K562 treated with DMSO at 1 percent for 48 hours (cell line): ENCODE data around the gene SHISAL2B. TPM values are rescaled to one million over a fixed set of nuclear protein-coding genes. Genes with fewer than 3 reads are reported as not detected.

Experiments used
- total RNA-seq: library from RNA; unstranded; fragments of 300-600 nt; gene quantifications from 2 replicates; pipeline ENCODE4 v1.2.3, GENCODE V29; 2022; ENCODE audit warnings: low replicate concordance; ENCODE audit errors: extremely low read depth

The SHISAL2B gene
- not detected in 2 replicates for total RNA-seq

GRCh38 chr5:64690417-64691151 is at the start of gene SHISAL2B:
Gene SHISAL2B (plus strand): TSS chr5:64690503. CDS start chr5:64690624, 121 bp downstream.

Other genes starting within 250 kb of the SHISAL2B start
- gene RGS7BP, start 184.5 kb upstream of the SHISAL2B start, total RNA-seq = not detected in 2 replicates
- not detected in 2 replicates for gene SREK1IP1, start 78.2 kb downstream of the SHISAL2B start, total RNA-seq
- not detected in 2 replicates for gene CWC27, start 78.4 kb downstream of the SHISAL2B start, total RNA-seq